ENCODE data around the gene LNX1. TPM values are rescaled to one million over a fixed set of nuclear protein-coding genes. Genes with fewer than 3 reads are reported as not detected.

LNX1 gene
- total and polyA plus RNA-seq, 9 donors = 0.35 to 4.4 (median 1.5) TPM

GRCh38 chr4:53543561-53543960, 47.7 kb downstream of the LNX1 start:
- TF ChIP-seq EP300 (IDR thresholded peaks at IDR 0.05) = no peak
- no peak for TF ChIP-seq POLR2A (IDR thresholded peaks at IDR 0.05)
- TF ChIP-seq CTCF (IDR thresholded peaks at IDR 0.05) = no peak
- intact Hi-C loops (cut with DNase I) = no loop called here
- Histone ChIP-seq H3K4me1 (ENCODE audit: insufficient read depth) (peaks cover 2% of the 10 kb centered on the region), H3K9me3 (no peaks in the 10 kb centered on the region), H3K4me3 (no peak overlapping the region), H3K27me3 (no peaks in the 10 kb centered on the region), H3K27ac (no peak overlapping the region), H3K36me3 (no peaks in the 10 kb centered on the region)
- DNase-seq = no peak

GRCh38 chr4:53541577-53542206, 49.6 kb downstream of the LNX1 start:
- Histone ChIP-seq H3K27ac (no peak overlapping the region), H3K36me3 (no peaks in the 10 kb centered on the region), H3K4me1 (ENCODE audit: insufficient read depth) (peaks cover 2% of the 10 kb centered on the region), H3K27me3 (no peaks in the 10 kb centered on the region), H3K4me3 (no peak overlapping the region), H3K9me3 (no peaks in the 10 kb centered on the region)
- intact Hi-C loops (cut with DNase I) = no loop called here
- no peak for DNase-seq
- 2 to 8% (median 5%) methylated on average over 2 of the region's 2 CpGs for WGBS, 3 donors
- TF ChIP-seq EP300 (IDR thresholded peaks at IDR 0.05) = no peak
- no peak for TF ChIP-seq POLR2A (IDR thresholded peaks at IDR 0.05)
- no peak for TF ChIP-seq CTCF (IDR thresholded peaks at IDR 0.05)

- H3K9me3 ChIP-seq = no peaks in the 10 kb centered on the region
- H3K4me1 ChIP-seq (ENCODE audit: insufficient read depth) = peaks cover 2% of the 10 kb centered on the region
- WGBS, 3 donors = 74 to 91% (median 86%) methylated on average over 4 of the region's 4 CpGs
- no peak overlapping the region for H3K4me3 ChIP-seq
- no peak for DNase-seq
- TF ChIP-seq CTCF (IDR thresholded peaks at IDR 0.05) (no peak), POLR2A (IDR thresholded peaks at IDR 0.05) (no peak), EP300 (IDR thresholded peaks at IDR 0.05) (no peak)
- no peaks in the 10 kb centered on the region for H3K36me3 ChIP-seq
- H3K27ac ChIP-seq = no peak overlapping the region
- intact Hi-C loops (cut with DNase I) = no loop called here
- no peaks in the 10 kb centered on the region for H3K27me3 ChIP-seq
These were observed 52.5 kb downstream of the LNX1 start for GRCh38 chr4:53538756-53539155.

- 39 to 60% (median 55%) methylated on average over 3 of the region's 3 CpGs for WGBS, 3 donors
- peaks cover 3% of the 10 kb centered on the region for H3K4me1 ChIP-seq (ENCODE audit: insufficient read depth)
- H3K4me3 ChIP-seq = no peak overlapping the region
- intact Hi-C loops (cut with DNase I) = no loop called here
- no peaks in the 10 kb centered on the region for H3K36me3 ChIP-seq
- DNase-seq = no peak
- H3K9me3 ChIP-seq = no peaks in the 10 kb centered on the region
- no peaks in the 10 kb centered on the region for H3K27me3 ChIP-seq
- no peak overlapping the region for H3K27ac ChIP-seq
- TF ChIP-seq CTCF (IDR thresholded peaks at IDR 0.05) = no peak
- TF ChIP-seq EP300 (IDR thresholded peaks at IDR 0.05) = no peak
- no peak for TF ChIP-seq POLR2A (IDR thresholded peaks at IDR 0.05)
These were observed 53.7 kb downstream of the LNX1 start for GRCh38 chr4:53537606-53538005.
